Hindlimb muscle (tissue), 1 donor: ENCODE measurements around the gene MYO18B. TPM values are rescaled to one million over a fixed set of nuclear protein-coding genes. Genes with fewer than 3 reads are reported as not detected.
"Not testable (repeated sequence)": the region's sequence is repeated elsewhere in the genome, so short reads cannot be mapped to it uniquely, and the experiment has no call there.

Source experiments
- DNase-seq: peaks from one replicate; pipeline ENCODE4 v3.0.0-alpha.2; 2013
- polyA plus RNA-seq: library from polyadenylated mRNA; unstranded; fragments of 120-200 nt; gene quantifications from one replicate; pipeline ENCODE4 v1.2.1, GENCODE V29; 2013; ENCODE audit not compliant: insufficient read length

Gene MYO18B
- polyA plus RNA-seq, 1 donor: 118 TPM

GRCh38 chr22:25956801-25957200 is 214.8 kb downstream of the MYO18B start:
- DNase-seq: no peak

DNA sequence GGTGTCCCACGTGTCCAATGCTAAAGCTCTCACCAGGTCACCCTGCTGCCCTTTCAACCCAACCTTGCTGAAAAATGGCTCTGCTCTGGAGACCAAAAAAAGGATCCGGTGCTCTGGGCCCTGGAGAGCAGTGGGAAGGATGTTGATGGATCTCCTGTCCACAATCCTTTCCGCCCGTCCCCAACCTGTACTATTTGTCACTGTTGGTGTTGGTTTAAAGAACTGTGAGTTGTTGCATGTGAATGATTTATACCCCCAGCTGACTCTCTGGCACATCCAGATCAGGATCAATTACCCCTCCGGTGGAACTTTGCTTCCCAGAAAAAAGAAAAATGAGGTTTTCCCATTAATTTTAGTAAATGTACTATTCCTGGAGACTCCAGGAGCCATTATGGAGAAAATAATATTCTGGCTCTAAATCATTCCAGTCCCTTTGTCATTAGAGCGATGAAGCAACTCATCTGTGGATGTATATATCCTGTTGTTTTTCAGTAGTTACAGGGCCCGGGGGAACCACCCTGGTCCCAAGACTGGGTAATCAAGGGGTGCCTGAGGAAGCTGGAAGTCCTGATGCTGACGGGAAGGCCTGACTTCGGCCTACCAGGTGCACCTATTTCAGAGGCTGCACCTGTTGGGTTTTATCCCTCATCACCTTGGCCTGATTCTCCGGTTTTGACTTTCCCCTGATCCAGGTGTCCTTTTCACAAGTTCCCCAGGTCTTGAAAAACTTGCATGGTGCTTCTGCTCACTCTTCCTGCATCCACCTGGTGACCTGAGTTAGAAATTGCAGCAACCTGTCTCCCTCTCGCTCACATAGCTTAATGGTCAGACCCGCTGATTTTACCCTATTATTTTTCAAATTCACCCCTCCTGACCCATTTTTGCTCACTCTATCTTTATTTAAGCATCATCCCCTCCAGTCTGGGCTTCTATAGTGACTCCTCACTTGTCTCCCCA is 218.1 kb downstream of the MYO18B start:
- DNase-seq: no peak

DNA sequence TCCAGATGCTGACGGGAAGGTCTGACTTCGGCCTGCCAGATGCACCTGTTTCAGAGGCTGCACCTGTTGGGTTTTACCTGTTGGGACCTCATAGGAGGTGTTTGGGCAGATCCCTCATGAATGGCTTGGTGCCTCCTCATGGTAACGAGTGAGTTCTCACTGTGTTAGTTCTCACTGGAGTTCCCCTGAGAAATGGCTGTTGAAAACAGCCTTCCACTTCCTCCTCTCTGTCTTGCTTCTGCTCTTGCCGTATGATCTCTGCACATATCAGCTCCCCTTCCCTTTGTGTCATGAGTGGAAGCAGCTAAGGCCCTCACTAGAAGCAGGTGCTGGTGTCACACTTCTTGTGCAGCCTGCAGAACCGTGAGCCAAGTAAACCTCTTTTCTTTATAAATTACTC is 219.7 kb downstream of the MYO18B start:
- DNase-seq: no peak

DNA sequence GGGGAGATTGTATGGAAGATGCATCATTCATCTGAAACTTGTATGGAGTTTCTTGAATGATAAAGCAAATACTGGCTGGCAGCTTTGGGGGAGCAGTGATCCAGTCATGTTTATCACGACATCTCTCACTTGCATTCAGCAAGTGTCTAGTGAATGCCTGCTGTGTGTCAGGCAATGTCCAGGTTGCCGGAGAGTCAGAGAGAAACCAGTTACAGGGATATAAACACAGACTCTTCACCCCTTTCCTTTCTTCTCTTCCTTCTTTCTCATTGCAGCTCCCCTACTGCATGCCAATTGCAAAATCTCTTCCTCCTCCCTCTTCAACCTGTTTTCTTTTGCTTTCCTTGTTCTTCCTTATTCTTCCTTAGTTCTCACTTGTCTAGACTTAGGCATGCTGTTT is 220.7 kb downstream of the MYO18B start:
- DNase-seq: no peak

DNA sequence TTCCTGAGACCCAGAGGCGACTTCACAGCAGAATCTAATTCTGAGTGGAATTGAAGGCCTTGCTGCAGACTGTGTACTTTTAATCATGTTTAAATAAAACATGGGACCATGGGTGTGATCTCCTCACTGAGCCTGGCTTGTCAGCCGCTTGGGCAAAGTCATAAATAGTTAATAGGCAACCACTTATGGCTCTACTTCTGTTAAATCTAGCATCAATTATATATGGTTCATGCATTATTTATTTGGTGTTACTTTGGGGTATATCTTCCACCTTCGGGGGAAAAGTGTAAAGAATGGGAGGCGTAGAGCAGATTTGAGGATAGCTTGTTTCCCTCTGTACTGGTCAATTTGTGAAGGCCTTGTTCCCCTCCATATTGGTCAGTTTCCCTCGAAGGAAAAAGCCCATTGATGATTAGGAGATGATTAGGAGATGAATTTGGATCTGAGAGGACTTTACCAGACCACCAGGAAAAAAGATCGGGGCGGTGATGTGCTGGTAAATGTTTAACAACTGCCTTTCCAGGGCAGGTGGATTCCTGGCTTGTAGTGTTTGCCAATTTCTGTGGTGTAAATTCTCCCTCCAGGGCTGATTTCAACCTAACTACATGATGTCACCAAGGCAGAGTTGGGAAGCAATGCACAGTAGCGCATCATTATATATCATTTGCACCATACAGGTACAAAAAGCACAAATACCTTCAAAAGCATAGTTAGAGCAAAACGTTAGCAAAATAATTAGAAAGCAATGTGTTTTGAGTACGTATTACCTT is 223.2 kb downstream of the MYO18B start:
- no peak for DNase-seq

DNA sequence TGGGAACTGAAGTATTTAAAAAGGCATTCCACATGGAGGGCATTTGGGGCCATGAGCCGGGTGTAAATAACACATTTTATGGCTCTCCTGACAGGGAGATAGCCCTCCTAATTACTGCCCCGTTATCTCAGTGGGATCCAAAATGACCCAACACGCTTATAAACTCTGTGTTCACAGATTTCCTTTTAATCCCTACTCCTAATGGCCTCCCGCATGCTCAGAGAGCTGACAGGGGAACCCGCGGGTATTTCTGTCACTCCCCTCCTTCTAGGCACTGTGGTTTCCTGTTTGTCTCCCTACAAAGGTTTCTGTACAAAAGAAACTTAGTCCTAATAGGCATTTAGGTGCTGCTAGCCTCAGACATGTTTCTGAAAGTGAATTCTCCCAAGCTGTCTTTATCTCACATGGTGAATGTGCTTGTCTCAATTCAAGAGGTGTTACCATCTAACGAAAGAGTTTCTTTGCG is 224.5 kb downstream of the MYO18B start:
- DNase-seq: no peak

GRCh38 chr22:25969286-25969685 is 227.3 kb downstream of the MYO18B start:
- DNase-seq: no peak

- DNase-seq: no peak
These were observed 227.9 kb downstream of the MYO18B start for GRCh38 chr22:25969901-25970300.

- peak; percentile 36 for DNase-seq
These were observed 228.5 kb downstream of the MYO18B start for GRCh38 chr22:25970374-25970911.

GRCh38 chr22:25970999-25971811 is 229.2 kb downstream of the MYO18B start:
- no peak for DNase-seq

DNA sequence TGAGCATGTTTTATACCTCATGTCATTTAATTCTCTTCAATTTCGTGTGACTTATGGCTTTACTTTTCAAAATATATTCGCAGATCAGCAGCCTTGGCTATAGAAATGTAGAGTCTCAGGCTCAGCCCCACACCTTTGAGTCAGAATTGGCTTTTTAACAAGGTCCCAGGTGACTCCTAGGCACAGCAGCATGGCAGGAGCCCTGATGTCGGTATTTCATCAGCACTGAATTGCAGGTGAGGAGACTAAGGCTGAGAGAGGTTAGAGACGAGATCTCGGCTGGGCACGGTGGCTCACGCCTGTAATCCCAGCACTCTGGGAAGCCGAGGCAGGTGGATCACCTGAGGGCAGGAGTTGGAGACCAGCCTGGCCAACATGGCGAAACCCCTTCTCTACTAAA is 230.4 kb downstream of the MYO18B start:
- no peak for DNase-seq

DNA sequence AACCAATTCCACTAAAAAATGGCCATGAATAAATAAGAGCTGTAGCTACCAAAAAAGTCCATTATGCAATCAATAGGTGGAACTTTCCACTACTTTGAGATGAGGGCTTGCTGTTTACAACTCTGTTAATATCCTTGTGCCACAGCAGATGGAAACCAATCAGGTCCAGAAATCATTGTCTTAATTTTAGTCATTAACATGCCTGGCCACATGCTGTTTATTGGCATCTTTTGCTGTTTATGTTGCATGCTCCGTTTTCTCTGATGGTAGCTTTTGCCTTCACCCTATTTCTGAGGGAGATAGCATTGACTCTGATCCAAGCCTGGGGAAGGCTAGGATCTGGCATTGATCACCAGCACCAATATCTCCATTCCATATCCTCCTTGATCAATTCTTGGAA is 234.4 kb downstream of the MYO18B start:
- no peak for DNase-seq

DNA sequence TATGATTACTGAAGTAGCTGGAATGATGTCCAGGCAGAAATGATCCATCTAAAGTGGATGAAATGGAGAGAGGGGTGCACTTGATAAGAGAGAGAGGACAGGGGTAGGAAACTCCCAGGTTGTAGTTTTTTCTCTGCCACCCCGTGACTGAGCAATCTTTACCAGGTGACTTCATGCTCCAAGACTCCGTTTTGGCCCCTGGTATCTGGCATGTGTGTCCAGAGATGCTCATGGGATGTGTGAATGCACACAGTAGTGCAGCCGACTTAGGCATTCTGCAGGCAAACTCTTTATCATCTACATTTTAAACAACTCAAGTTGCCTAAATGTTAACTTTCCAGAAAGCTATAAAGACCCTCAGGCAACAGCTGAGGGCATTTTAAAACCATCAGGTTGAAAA is 238.0 kb downstream of the MYO18B start:
- no peak for DNase-seq

DNA sequence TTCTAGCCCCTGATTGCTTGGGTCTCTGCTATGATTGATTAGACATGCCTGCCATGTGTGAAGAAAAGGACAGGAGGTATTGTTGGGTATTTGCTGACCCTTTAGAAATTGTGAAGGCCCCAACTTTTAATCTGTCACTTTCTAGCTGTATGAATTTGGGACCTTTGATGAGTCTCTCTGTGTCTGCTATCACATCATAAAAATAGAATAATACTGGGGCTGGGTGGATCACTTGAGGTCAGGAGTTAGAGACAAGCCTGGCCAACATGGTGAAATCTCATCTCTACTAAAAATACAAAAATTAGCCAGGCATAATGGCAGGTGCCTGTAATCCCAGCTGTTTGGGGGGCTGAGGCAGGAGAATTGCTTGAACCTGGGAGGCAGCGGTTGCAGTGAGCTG is 242.9 kb downstream of the MYO18B start:
- DNase-seq: not testable (repeated sequence)

GRCh38 chr22:25987948-25988347 is 246.0 kb downstream of the MYO18B start:
- DNase-seq: no peak

- no peak for DNase-seq
These were observed 249.0 kb downstream of the MYO18B start for GRCh38 chr22:25990940-25991339.

DNA sequence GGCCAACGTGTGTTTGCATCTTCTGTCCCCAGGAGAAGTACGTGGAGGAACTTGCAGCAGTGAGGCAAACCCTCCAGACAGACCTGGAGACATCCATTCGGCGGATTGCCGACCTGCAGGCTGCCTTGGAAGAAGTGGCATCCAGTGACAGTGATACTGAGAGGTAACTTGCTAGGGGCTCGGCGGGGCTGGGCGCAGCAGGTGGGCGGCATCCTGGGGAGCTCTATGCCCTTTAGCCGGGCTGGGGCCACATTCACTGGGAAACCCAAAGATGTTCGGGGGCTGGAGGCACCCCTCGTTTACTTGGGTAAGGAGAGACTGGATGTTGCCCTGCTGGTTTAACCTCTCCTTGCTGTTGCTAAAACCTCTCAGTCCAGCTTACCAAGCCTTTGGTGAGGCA is 250.3 kb downstream of the MYO18B start:
- no peak for DNase-seq

DNA sequence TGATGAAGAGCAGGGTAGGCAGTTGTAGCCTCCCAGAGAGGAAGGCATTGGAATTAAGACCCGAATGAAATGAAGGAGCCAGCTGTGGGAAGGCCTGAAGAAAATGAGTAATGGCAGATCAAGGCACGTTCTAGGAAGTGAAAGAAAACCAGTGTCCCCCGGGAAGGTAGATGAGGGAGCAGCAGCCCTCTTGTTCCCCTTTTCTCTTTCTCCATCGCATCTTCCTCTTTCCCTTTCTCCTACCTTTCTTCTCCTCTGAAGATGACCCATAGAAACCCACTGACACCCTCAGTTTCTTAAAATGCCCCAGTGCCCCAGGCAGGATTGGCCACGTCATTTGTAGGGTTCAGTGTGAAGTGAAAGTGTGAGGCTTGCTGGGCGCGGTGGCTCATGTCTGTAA is 254.7 kb downstream of the MYO18B start:
- DNase-seq: no peak

DNA sequence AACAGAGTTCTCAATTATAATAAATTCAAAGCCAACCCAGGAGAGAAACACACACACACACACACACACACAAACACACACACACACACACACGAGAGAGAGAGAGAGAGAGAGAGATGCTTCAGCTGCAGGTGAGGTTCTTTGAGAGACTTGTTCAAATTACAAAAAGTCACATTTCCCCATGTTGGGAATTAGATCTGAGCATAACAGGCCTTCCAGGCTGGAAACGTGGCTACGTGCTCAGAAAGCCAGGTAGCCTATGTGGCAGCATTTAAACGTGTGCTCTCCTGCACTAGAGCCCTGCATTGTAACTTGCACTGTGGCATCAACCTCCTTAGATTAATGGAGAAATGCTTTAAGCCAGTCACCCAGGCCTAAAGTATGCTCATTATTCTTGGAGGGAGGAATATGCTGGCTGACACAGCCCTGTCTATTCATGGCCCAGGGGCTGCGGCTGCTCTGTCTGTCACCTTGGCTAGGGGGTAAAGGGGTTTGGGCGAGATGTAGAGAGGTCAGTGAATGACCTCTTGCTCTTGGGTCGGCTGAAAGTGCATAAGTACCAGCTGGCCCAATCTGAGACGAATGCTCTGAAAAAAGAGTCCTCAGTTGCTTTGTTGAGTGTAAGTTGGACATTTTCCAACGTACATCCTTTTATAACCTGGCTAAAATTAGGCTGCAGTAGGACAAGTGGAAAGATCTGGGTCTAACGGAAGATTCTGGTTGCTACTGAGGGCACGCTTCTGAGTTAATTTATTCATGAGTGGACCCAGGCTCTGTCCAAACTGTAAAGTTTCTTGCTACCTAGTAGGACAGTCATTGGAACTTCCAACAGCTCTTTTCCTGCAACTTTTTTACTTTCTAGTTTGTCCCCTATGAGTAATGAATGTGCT is 256.1 kb downstream of the MYO18B start:
- no peak for DNase-seq

DNA sequence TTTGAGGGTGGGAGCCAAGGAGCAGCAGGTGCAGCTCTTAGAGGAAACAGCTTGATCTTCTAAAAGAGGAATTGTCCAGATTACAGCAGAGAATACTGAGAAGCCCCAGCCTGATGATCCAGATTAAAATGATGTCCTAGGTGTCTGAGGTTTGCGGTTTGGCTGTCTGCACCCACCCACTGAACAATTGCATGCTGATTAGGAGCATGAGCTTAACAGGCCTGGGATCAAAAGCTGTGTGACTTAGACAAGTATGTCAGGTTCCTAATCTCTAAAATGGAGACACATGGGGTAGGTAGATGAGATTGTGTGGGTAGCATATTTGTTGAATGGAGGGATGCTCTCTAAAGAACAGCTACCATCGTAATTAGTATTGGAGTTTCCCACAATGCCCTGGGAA is 260.5 kb downstream of the MYO18B start:
- no peak for DNase-seq

DNA sequence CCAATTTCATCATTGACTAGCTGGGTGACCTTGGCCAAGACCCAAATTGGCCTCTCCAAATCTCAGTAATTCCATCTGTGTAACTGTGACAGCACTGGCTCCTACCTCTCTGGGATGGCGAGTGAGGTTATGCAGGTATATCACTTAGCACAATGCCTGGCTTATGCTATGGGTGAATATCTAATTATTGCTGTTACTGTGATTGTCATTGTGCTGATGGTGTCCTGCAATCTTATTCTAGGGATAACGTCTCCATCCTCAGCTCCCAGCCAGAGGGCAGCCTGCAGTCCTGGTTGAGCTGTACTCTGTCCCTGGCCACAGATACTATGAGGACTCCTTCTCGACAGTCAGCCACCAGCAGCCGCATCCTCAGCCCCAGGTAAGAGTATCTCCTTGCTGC is 262.5 kb downstream of the MYO18B start:
- no peak for DNase-seq
